Measurements from ENCODE around the gene USP7. TPM values are rescaled to one million over a fixed set of nuclear protein-coding genes. Genes with fewer than 3 reads are reported as not detected.
A peak's percentile ranks its signal among the peaks of the same experiment; 100 is the strongest.
"Not testable (repeated sequence)": the region's sequence is repeated elsewhere in the genome, so short reads cannot be mapped to it uniquely, and the experiment has no call there.

The USP7 gene
- total RNA-seq, 2 experiments from 2014 or later = 157 to 160 TPM

GRCh38 chr16:8869988-8870241 lies 93.8 kb downstream of the USP7 start:
- H3K36me3 Mint-ChIP-seq (ENCODE audit: low read depth) = peaks cover 19% of the 10 kb centered on the region
- POLR2A ChIA-PET, H3K9me3 Mint-ChIP-seq, H3K27me3 Mint-ChIP-seq, DNase-seq: not testable (repeated sequence)
- peak overlapping the region; percentile 88 for H3K4me3 Mint-ChIP-seq
- CTCF ChIA-PET = interaction anchor here (1.5 to 2.4 kb wide), 2 partner anchors 10 to 243 kb away, joined by 9 to 13 read pairs; no protein-coding TSS in a partner anchor
- peak overlapping the region; percentile 97 for H3K27ac Mint-ChIP-seq
- peaks cover 46% of the 10 kb centered on the region for H3K4me1 Mint-ChIP-seq

- H3K27ac Mint-ChIP-seq = peak overlapping the region; percentile 97
- peaks cover 20% of the 10 kb centered on the region for H3K36me3 Mint-ChIP-seq (ENCODE audit: low read depth)
- peak overlapping the region; percentile 88 for H3K4me3 Mint-ChIP-seq
- no peaks in the 10 kb centered on the region for H3K27me3 Mint-ChIP-seq
- CTCF ChIA-PET = interaction anchor here (0.6 to 2.4 kb wide), 13 partner anchors 9 to 243 kb away, joined by 3 to 13 read pairs (median 4); partner anchors contain the start of genes PMM2 and TMEM186
- peaks cover 46% of the 10 kb centered on the region for H3K4me1 Mint-ChIP-seq
- POLR2A ChIA-PET = interaction anchor here (0.6 to 0.9 kb wide), 3 partner anchors 12 to 73 kb away, joined by 3 to 5 read pairs (median 3); no protein-coding TSS in a partner anchor
- no peaks in the 10 kb centered on the region for H3K9me3 Mint-ChIP-seq
- no peak for DNase-seq
These were observed 94.3 kb downstream of the USP7 start for GRCh38 chr16:8869212-8869987.

- peak; percentile 88 for DNase-seq
- H3K4me1 Mint-ChIP-seq = peaks cover 51% of the 10 kb centered on the region
- POLR2A ChIA-PET = interaction anchor here (0.6 to 0.9 kb wide), 4 partner anchors 11 to 95 kb away, joined by 3 to 5 read pairs (median 3); partner anchors contain the start of gene USP7
- H3K27ac Mint-ChIP-seq = peak within 1 kb of the TSS; percentile 97
- CTCF ChIA-PET = interaction anchor here (0.6 to 2.4 kb wide), 13 partner anchors 10 to 241 kb away, joined by 3 to 9 read pairs (median 3); partner anchors contain the start of genes PMM2 and TMEM186
- no peaks in the 10 kb centered on the region for H3K9me3 Mint-ChIP-seq
- no peaks in the 10 kb centered on the region for H3K27me3 Mint-ChIP-seq
- peak within 1 kb of the TSS; percentile 88 for H3K4me3 Mint-ChIP-seq
- H3K36me3 Mint-ChIP-seq (ENCODE audit: low read depth) = peaks cover 25% of the 10 kb centered on the region
These were observed 95.1 kb downstream of the USP7 start, which contains the start of gene CARHSP1 for GRCh38 chr16:8868416-8869211. Gene CARHSP1, minus strand, starts transcription at chr16:8869006. Its CDS starts 9,678 bp downstream, at chr16:8859328.

GRCh38 chr16:8867932-8868415 lies 95.7 kb downstream of the USP7 start:
- CTCF ChIA-PET = interaction anchor here (0.8 to 2.4 kb wide), 7 partner anchors 13 to 240 kb away, joined by 3 to 9 read pairs (median 3); no protein-coding TSS in a partner anchor
- DNase-seq = peak; percentile 81
- H3K4me1 Mint-ChIP-seq = peaks cover 51% of the 10 kb centered on the region

GRCh38 chr16:8867216-8867931 lies 96.3 kb downstream of the USP7 start:
- H3K9me3 Mint-ChIP-seq = no peaks in the 10 kb centered on the region
- DNase-seq = peak; percentile 27
- POLR2A ChIA-PET = no interaction called here
- H3K36me3 Mint-ChIP-seq (ENCODE audit: low read depth) = peaks cover 25% of the 10 kb centered on the region
- CTCF ChIA-PET = interaction anchor here (2.4 kb wide), 1 partner anchor 13 kb away, joined by 9 read pairs; no protein-coding TSS in a partner anchor
- no peaks in the 10 kb centered on the region for H3K27me3 Mint-ChIP-seq
- peaks cover 55% of the 10 kb centered on the region for H3K4me1 Mint-ChIP-seq
- H3K4me3 Mint-ChIP-seq = peak overlapping the region; percentile 88
- H3K27ac Mint-ChIP-seq = peak overlapping the region; percentile 94

More at GRCh38 chr16:8867932-8868415, 95.7 kb downstream of the USP7 start:
- Mint-ChIP-seq H3K27me3 (no peaks in the 10 kb centered on the region), H3K4me3 (peak overlapping the region; percentile 88), H3K27ac (peak overlapping the region; percentile 94), H3K9me3 (no peaks in the 10 kb centered on the region), H3K36me3 (ENCODE audit: low read depth) (peaks cover 25% of the 10 kb centered on the region)
- POLR2A ChIA-PET = no interaction called here

GRCh38 chr16:8866884-8867215 lies 96.9 kb downstream of the USP7 start:
- no peak for DNase-seq
- ChIA-PET POLR2A (no interaction called here), CTCF (interaction anchor here (2.4 kb wide), 1 partner anchor 14 kb away, joined by 9 read pairs; no protein-coding TSS in a partner anchor)
- no peaks in the 10 kb centered on the region for H3K27me3 Mint-ChIP-seq
- H3K9me3 Mint-ChIP-seq = no peaks in the 10 kb centered on the region
- peak overlapping the region; percentile 88 for H3K4me3 Mint-ChIP-seq
- peak overlapping the region; percentile 94 for H3K27ac Mint-ChIP-seq
- peaks cover 29% of the 10 kb centered on the region for H3K36me3 Mint-ChIP-seq (ENCODE audit: low read depth)
- peaks cover 59% of the 10 kb centered on the region for H3K4me1 Mint-ChIP-seq

- Mint-ChIP-seq H3K4me3 (peak overlapping the region; percentile 76), H3K4me1 (peaks cover 60% of the 10 kb centered on the region), H3K9me3 (no peaks in the 10 kb centered on the region), H3K27ac (peak overlapping the region; percentile 85), H3K36me3 (ENCODE audit: low read depth) (peaks cover 29% of the 10 kb centered on the region), H3K27me3 (no peaks in the 10 kb centered on the region)
- ChIA-PET CTCF (no interaction called here), POLR2A (no interaction called here)
- no peak for DNase-seq
These were observed 97.4 kb downstream of the USP7 start for GRCh38 chr16:8866118-8866883.

GRCh38 chr16:8865145-8865882 lies 98.4 kb downstream of the USP7 start:
- no peaks in the 10 kb centered on the region for H3K27me3 Mint-ChIP-seq
- ChIA-PET POLR2A (no interaction called here), CTCF (interaction anchor here (0.7 to 1.7 kb wide), 2 partner anchors 9 to 12 kb away, joined by 3 to 6 read pairs; no protein-coding TSS in a partner anchor)
- H3K27ac Mint-ChIP-seq = peak overlapping the region; percentile 85
- H3K4me1 Mint-ChIP-seq = peaks cover 54% of the 10 kb centered on the region
- H3K36me3 Mint-ChIP-seq (ENCODE audit: low read depth) = peaks cover 29% of the 10 kb centered on the region
- no peaks in the 10 kb centered on the region for H3K9me3 Mint-ChIP-seq
- no peak for DNase-seq
- H3K4me3 Mint-ChIP-seq = peak overlapping the region; percentile 25

GRCh38 chr16:8864480-8865110 lies 99.1 kb downstream of the USP7 start:
- CTCF ChIA-PET = interaction anchor here (0.7 to 1.7 kb wide), 3 partner anchors 9 to 13 kb away, joined by 3 to 6 read pairs (median 3); no protein-coding TSS in a partner anchor

GRCh38 chr16:8863594-8864424 lies 99.9 kb downstream of the USP7 start:
- ChIA-PET CTCF (interaction anchor here (1.2 to 1.7 kb wide), 2 partner anchors 10 to 12 kb away, joined by 3 to 6 read pairs; no protein-coding TSS in a partner anchor), POLR2A (no interaction called here)
- no peak for DNase-seq
- Mint-ChIP-seq H3K9me3 (no peaks in the 10 kb centered on the region), H3K27me3 (no peaks in the 10 kb centered on the region), H3K4me1 (peaks cover 45% of the 10 kb centered on the region), H3K27ac (peak overlapping the region; percentile 6), H3K36me3 (ENCODE audit: low read depth) (peaks cover 32% of the 10 kb centered on the region), H3K4me3 (no peak overlapping the region)

More at GRCh38 chr16:8864480-8865110, 99.1 kb downstream of the USP7 start:
- H3K4me3 Mint-ChIP-seq = no peak overlapping the region
- no peaks in the 10 kb centered on the region for H3K27me3 Mint-ChIP-seq
- H3K9me3 Mint-ChIP-seq = no peaks in the 10 kb centered on the region
- DNase-seq = no peak
- peaks cover 50% of the 10 kb centered on the region for H3K4me1 Mint-ChIP-seq
- POLR2A ChIA-PET = no interaction called here
- peak overlapping the region; percentile 6 for H3K27ac Mint-ChIP-seq
- peaks cover 31% of the 10 kb centered on the region for H3K36me3 Mint-ChIP-seq (ENCODE audit: low read depth)

Data from activated CD4-positive, alpha-beta T cell treated with anti-CD3 and anti-CD28 coated beads, Interleukin-2, amount 10 ng/mL, durations not matched to agents 7 days and 5 days (primary cell).